ENCODE data around the gene EIF3D. TPM values are rescaled to one million over a fixed set of nuclear protein-coding genes. Genes with fewer than 3 reads are reported as not detected.

The EIF3D gene
- total RNA-seq, 1 experiment from 2014 or later: 237 TPM

DNA sequence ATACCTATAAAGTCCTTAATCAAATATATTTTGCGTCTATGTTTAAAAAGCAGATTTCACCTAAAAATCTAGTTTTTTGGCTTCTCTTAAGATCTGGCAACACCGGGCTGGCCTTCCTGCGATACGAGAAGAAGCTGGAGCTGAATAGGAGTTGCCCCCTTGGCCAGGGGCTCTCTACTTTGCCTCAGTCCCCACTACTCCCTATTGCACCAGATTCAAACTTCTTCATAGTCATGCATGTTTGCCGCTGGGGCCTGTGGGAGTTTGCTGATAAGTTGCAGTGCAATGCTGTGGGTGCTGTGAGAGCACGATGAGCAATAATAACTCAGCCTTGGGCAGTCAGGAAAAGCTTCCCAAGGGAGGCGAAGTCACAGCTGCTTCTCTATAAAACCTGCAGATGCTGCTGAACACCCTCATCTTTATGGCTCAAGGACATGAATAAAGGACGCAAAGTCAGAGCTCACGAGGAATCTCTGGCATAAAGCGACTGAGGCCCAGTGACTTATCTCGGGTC is 15.2 kb upstream of the EIF3D start:
- peaks cover 30% of the 10 kb centered on the region for H3K4me1 Mint-ChIP-seq
- H3K9me3 Mint-ChIP-seq: no peaks in the 10 kb centered on the region
- DNase-seq (ENCODE audit: low spot score): no peak
- CTCF ChIA-PET: interaction anchor here (0.6 to 1.2 kb wide), 3 partner anchors 32 to 312 kb away, joined by 4 to 6 read pairs (median 4); no protein-coding TSS in a partner anchor
- peaks cover 14% of the 10 kb centered on the region for H3K27me3 Mint-ChIP-seq (ENCODE audit: low read depth)
- no peaks in the 10 kb centered on the region for H3K36me3 Mint-ChIP-seq
- POLR2A ChIA-PET: no interaction called here
- ATAC-seq: no peak
- no peak overlapping the region for H3K27ac Mint-ChIP-seq
- H3K4me3 Mint-ChIP-seq: no peak overlapping the region
- TF ChIP-seq, protein P1, sequence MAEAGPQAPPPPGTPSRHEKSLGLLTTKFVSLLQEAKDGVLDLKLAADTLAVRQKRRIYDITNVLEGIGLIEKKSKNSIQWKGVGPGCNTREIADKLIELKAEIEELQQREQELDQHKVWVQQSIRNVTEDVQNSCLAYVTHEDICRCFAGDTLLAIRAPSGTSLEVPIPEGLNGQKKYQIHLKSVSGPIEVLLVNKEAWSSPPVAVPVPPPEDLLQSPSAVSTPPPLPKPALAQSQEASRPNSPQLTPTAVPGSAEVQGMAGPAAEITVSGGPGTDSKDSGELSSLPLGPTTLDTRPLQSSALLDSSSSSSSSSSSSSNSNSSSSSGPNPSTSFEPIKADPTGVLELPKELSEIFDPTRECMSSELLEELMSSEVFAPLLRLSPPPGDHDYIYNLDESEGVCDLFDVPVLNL (CRISPR knock-in tag; IDR thresholded peaks at IDR 0.05; ENCODE audit: borderline replicate concordance, low read depth): no peak
- TF ChIP-seq FOXP1 (CRISPR knock-in tag; IDR thresholded peaks at IDR 0.05; ENCODE audit: borderline replicate concordance) (no peak), USF1 (CRISPR knock-in tag; IDR thresholded peaks at IDR 0.05) (no peak), GRHL2 (CRISPR knock-in tag; IDR thresholded peaks at IDR 0.05; ENCODE audit: insufficient replicate concordance, severe bottlenecking) (no peak), ZNF121 (CRISPR knock-in tag; IDR thresholded peaks at IDR 0.05) (no peak), ZMAT4 (CRISPR knock-in tag; IDR thresholded peaks at IDR 0.05) (no peak), ETV6 (CRISPR knock-in tag; IDR thresholded peaks at IDR 0.05) (no peak), FOXJ3 (CRISPR knock-in tag; IDR thresholded peaks at IDR 0.05; ENCODE audit: borderline replicate concordance) (no peak), ZNF317 (CRISPR knock-in tag; IDR thresholded peaks at IDR 0.05; ENCODE audit: borderline replicate concordance, low read depth) (no peak)
- TF ChIP-seq, protein P2, sequence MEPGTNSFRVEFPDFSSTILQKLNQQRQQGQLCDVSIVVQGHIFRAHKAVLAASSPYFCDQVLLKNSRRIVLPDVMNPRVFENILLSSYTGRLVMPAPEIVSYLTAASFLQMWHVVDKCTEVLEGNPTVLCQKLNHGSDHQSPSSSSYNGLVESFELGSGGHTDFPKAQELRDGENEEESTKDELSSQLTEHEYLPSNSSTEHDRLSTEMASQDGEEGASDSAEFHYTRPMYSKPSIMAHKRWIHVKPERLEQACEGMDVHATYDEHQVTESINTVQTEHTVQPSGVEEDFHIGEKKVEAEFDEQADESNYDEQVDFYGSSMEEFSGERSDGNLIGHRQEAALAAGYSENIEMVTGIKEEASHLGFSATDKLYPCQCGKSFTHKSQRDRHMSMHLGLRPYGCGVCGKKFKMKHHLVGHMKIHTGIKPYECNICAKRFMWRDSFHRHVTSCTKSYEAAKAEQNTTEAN (CRISPR knock-in tag; IDR thresholded peaks at IDR 0.05): no peak
- TF ChIP-seq, protein P3, sequence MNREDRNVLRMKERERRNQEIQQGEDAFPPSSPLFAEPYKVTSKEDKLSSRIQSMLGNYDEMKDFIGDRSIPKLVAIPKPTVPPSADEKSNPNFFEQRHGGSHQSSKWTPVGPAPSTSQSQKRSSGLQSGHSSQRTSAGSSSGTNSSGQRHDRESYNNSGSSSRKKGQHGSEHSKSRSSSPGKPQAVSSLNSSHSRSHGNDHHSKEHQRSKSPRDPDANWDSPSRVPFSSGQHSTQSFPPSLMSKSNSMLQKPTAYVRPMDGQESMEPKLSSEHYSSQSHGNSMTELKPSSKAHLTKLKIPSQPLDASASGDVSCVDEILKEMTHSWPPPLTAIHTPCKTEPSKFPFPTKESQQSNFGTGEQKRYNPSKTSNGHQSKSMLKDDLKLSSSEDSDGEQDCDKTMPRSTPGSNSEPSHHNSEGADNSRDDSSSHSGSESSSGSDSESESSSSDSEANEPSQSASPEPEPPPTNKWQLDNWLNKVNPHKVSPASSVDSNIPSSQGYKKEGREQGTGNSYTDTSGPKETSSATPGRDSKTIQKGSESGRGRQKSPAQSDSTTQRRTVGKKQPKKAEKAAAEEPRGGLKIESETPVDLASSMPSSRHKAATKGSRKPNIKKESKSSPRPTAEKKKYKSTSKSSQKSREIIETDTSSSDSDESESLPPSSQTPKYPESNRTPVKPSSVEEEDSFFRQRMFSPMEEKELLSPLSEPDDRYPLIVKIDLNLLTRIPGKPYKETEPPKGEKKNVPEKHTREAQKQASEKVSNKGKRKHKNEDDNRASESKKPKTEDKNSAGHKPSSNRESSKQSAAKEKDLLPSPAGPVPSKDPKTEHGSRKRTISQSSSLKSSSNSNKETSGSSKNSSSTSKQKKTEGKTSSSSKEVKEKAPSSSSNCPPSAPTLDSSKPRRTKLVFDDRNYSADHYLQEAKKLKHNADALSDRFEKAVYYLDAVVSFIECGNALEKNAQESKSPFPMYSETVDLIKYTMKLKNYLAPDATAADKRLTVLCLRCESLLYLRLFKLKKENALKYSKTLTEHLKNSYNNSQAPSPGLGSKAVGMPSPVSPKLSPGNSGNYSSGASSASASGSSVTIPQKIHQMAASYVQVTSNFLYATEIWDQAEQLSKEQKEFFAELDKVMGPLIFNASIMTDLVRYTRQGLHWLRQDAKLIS (CRISPR knock-in tag; IDR thresholded peaks at IDR 0.05; ENCODE audit: borderline replicate concordance): no peak
- TF ChIP-seq, protein P4, sequence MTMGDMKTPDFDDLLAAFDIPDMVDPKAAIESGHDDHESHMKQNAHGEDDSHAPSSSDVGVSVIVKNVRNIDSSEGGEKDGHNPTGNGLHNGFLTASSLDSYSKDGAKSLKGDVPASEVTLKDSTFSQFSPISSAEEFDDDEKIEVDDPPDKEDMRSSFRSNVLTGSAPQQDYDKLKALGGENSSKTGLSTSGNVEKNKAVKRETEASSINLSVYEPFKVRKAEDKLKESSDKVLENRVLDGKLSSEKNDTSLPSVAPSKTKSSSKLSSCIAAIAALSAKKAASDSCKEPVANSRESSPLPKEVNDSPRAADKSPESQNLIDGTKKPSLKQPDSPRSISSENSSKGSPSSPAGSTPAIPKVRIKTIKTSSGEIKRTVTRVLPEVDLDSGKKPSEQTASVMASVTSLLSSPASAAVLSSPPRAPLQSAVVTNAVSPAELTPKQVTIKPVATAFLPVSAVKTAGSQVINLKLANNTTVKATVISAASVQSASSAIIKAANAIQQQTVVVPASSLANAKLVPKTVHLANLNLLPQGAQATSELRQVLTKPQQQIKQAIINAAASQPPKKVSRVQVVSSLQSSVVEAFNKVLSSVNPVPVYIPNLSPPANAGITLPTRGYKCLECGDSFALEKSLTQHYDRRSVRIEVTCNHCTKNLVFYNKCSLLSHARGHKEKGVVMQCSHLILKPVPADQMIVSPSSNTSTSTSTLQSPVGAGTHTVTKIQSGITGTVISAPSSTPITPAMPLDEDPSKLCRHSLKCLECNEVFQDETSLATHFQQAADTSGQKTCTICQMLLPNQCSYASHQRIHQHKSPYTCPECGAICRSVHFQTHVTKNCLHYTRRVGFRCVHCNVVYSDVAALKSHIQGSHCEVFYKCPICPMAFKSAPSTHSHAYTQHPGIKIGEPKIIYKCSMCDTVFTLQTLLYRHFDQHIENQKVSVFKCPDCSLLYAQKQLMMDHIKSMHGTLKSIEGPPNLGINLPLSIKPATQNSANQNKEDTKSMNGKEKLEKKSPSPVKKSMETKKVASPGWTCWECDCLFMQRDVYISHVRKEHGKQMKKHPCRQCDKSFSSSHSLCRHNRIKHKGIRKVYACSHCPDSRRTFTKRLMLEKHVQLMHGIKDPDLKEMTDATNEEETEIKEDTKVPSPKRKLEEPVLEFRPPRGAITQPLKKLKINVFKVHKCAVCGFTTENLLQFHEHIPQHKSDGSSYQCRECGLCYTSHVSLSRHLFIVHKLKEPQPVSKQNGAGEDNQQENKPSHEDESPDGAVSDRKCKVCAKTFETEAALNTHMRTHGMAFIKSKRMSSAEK (CRISPR knock-in tag; IDR thresholded peaks at IDR 0.05; ENCODE audit: borderline replicate concordance): no peak
- TF ChIP-seq, protein P5, sequence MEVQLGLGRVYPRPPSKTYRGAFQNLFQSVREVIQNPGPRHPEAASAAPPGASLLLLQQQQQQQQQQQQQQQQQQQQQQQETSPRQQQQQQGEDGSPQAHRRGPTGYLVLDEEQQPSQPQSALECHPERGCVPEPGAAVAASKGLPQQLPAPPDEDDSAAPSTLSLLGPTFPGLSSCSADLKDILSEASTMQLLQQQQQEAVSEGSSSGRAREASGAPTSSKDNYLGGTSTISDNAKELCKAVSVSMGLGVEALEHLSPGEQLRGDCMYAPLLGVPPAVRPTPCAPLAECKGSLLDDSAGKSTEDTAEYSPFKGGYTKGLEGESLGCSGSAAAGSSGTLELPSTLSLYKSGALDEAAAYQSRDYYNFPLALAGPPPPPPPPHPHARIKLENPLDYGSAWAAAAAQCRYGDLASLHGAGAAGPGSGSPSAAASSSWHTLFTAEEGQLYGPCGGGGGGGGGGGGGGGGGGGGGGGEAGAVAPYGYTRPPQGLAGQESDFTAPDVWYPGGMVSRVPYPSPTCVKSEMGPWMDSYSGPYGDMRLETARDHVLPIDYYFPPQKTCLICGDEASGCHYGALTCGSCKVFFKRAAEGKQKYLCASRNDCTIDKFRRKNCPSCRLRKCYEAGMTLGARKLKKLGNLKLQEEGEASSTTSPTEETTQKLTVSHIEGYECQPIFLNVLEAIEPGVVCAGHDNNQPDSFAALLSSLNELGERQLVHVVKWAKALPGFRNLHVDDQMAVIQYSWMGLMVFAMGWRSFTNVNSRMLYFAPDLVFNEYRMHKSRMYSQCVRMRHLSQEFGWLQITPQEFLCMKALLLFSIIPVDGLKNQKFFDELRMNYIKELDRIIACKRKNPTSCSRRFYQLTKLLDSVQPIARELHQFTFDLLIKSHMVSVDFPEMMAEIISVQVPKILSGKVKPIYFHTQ (CRISPR knock-in tag; IDR thresholded peaks at IDR 0.05): no peak
- TF ChIP-seq, protein P6, sequence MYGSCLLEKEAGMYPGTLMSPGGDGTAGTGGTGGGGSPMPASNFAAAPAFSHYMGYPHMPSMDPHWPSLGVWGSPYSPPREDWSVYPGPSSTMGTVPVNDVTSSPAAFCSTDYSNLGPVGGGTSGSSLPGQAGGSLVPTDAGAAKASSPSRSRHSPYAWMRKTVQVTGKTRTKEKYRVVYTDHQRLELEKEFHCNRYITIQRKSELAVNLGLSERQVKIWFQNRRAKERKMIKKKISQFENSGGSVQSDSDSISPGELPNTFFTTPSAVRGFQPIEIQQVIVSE (CRISPR knock-in tag; IDR thresholded peaks at IDR 0.05; ENCODE audit: borderline replicate concordance): no peak
- TF ChIP-seq, protein P7, sequence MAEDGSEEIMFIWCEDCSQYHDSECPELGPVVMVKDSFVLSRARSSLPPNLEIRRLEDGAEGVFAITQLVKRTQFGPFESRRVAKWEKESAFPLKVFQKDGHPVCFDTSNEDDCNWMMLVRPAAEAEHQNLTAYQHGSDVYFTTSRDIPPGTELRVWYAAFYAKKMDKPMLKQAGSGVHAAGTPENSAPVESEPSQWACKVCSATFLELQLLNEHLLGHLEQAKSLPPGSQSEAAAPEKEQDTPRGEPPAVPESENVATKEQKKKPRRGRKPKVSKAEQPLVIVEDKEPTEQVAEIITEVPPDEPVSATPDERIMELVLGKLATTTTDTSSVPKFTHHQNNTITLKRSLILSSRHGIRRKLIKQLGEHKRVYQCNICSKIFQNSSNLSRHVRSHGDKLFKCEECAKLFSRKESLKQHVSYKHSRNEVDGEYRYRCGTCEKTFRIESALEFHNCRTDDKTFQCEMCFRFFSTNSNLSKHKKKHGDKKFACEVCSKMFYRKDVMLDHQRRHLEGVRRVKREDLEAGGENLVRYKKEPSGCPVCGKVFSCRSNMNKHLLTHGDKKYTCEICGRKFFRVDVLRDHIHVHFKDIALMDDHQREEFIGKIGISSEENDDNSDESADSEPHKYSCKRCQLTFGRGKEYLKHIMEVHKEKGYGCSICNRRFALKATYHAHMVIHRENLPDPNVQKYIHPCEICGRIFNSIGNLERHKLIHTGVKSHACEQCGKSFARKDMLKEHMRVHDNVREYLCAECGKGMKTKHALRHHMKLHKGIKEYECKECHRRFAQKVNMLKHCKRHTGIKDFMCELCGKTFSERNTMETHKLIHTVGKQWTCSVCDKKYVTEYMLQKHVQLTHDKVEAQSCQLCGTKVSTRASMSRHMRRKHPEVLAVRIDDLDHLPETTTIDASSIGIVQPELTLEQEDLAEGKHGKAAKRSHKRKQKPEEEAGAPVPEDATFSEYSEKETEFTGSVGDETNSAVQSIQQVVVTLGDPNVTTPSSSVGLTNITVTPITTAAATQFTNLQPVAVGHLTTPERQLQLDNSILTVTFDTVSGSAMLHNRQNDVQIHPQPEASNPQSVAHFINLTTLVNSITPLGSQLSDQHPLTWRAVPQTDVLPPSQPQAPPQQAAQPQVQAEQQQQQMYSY (CRISPR knock-in tag; IDR thresholded peaks at IDR 0.05): no peak

Data from WTC11 (cell line).